ENCODE measurements around the gene TMUB1.
"Not testable (repeated sequence)": the region's sequence is repeated elsewhere in the genome, so short reads cannot be mapped to it uniquely, and the experiment has no call there.

Gene TMUB1

GRCh38 chr7:151048911-151049463, 34.3 kb downstream of the TMUB1 start:
- DNase-seq: no peak

GRCh38 chr7:151047976-151048815, 35.1 kb downstream of the TMUB1 start, which contains the start of gene ASIC3:
Gene ASIC3, plus strand, starts transcription at chr7:151048531. Its CDS starts 355 bp downstream, at chr7:151048886.
- no peak for DNase-seq

GRCh38 chr7:151046603-151047573, 36.4 kb downstream of the TMUB1 start:
- DNase-seq: no peak

GRCh38 chr7:151045967-151046366, 37.3 kb downstream of the TMUB1 start:
- DNase-seq: no peak

- no peak for DNase-seq
Measured at GRCh38 chr7:151045262-151045661, 38.0 kb downstream of the TMUB1 start.

- DNase-seq: no peak
Measured at GRCh38 chr7:151043959-151044358, 39.3 kb downstream of the TMUB1 start.

GRCh38 chr7:151043449-151043848, 39.8 kb downstream of the TMUB1 start:
- DNase-seq: not testable (repeated sequence)

- DNase-seq: no peak
Measured at GRCh38 chr7:151040616-151041375, 42.5 kb downstream of the TMUB1 start.

GRCh38 chr7:151039850-151040548, 43.3 kb downstream of the TMUB1 start:
- DNase-seq: no peak

- DNase-seq: no peak
Measured at GRCh38 chr7:151038951-151039849, 44.1 kb downstream of the TMUB1 start.

GRCh38 chr7:151035902-151036301, 47.4 kb downstream of the TMUB1 start:
- DNase-seq: no peak

- no peak for DNase-seq
Measured at GRCh38 chr7:151035026-151035717, 48.1 kb downstream of the TMUB1 start.

- no peak for DNase-seq
Measured at GRCh38 chr7:151034312-151035025, 48.8 kb downstream of the TMUB1 start.

GRCh38 chr7:151033864-151034249, 49.4 kb downstream of the TMUB1 start:
- DNase-seq: no peak

GRCh38 chr7:151032936-151033863, 50.1 kb downstream of the TMUB1 start:
- no peak for DNase-seq
